Stomach smooth muscle (tissue), 2 donors: ENCODE data around the gene SH3RF3.

Experiments
- H3K27ac ChIP-seq: one replicate; pipeline ENCODE4 v1.7.0; 2013; ENCODE audit warnings: mild to moderate bottlenecking, low read length, inconsistent platforms
- H3K27me3 ChIP-seq, 2 donors: one replicate each; pipeline ENCODE4 v1.7.0; 2013; ENCODE audit warnings: low read length in 2 of 2; ENCODE audit not compliant: insufficient read depth in 2 of 2, control insufficient read depth in 1 of 2
- H3K36me3 ChIP-seq, 2 donors: one replicate each; pipeline ENCODE4 v1.7.0; 2013; ENCODE audit warnings: low read length in 2 of 2; ENCODE audit not compliant: control insufficient read depth in 2 of 2, insufficient read depth in 2 of 2
- H3K4me1 ChIP-seq: one replicate; pipeline ENCODE4 v1.7.0; 2013; ENCODE audit warnings: low read length; ENCODE audit not compliant: control insufficient read depth, insufficient read depth
- H3K4me3 ChIP-seq, 2 donors: one replicate each; pipeline ENCODE4 v1.7.0; 2013; ENCODE audit warnings: low read length in 2 of 2
- H3K9ac ChIP-seq, 2 donors: one replicate each; pipeline ENCODE4 v1.7.0; 2013; ENCODE audit warnings: low read length in 2 of 2, mild to moderate bottlenecking in 1 of 2
- H3K9me3 ChIP-seq, 2 donors: one replicate each; pipeline ENCODE4 v1.7.0; 2013; ENCODE audit warnings: low read length in 2 of 2; ENCODE audit not compliant: control insufficient read depth in 2 of 2
- donor health status: healthy.
- donor health status: Pancreatic carcinoma.

The SH3RF3 gene

DNA sequence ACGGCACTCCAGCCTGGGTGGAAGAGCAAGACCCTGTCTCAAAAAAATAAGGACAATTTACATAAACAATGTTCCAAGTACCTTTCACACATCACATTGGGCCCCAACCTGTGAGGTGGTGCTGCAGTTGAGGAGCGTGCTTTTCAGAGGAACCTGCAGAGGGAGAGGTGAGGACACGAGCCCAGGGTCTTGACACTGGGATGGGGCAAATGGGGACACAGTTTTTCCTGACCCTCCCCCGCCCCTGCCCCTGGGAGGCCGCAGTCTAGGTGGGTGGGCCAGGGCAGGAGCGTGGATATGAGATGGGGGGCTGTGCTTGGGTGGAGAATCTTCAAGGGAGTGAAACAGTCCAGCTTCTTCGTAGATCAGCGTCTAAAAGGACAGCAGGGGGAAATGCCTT, 371.9 kb downstream of the SH3RF3 start:
- no peak overlapping the region for H3K4me3 ChIP-seq
- H3K27ac ChIP-seq: no peak overlapping the region
- no peak overlapping the region for H3K9ac ChIP-seq
- H3K4me1 ChIP-seq: peaks cover 16% of the 10 kb centered on the region
- no peaks in the 10 kb centered on the region for H3K36me3 ChIP-seq
- peaks cover 0 to 7% of the 10 kb centered on the region in 2 donors for H3K9me3 ChIP-seq
- H3K27me3 ChIP-seq: no peaks in the 10 kb centered on the region

DNA sequence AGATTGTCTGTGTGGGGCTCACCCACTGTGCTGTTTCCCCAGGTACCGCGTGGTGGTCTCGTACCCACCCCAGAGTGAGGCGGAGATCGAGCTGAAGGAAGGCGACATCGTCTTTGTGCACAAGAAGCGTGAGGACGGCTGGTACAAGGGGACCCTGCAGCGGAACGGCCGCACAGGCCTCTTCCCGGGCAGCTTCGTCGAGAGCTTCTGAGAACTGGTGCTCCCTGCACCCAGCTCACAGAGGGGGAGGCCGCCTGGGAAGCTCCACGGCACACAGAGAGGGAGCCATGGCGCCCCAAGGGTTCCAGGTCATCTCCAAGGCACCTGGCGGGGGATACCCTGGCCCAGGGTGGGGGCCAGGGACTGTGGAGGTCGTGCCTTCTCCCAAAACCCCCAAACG, 372.5 kb downstream of the SH3RF3 start:
- Histone ChIP-seq H3K27ac (no peak overlapping the region), H3K36me3 (no peaks in the 10 kb centered on the region), H3K9me3 (peaks cover 0 to 12% of the 10 kb centered on the region in 2 donors), H3K4me1 (peaks cover 16% of the 10 kb centered on the region), H3K9ac (no peak overlapping the region), H3K4me3 (no peak overlapping the region), H3K27me3 (no peaks in the 10 kb centered on the region)

DNA sequence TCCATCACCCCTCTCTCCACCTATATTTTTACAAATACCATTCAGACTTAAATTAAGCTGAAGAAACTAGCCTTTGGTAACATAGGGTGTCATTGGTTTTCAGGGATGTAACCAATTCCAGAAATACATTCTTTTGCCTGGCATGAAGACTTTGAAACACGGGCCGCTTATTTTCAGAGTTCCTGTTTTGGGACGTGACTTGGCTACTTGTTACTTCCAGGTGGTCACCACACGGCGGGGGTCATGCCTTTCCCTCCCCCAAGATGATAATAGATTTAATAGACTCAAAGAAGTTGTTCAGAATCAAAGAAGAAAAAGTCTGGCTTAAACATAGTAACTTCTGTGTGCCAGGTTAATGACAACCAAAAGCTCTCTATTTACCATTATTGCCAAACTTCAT, 374.2 kb downstream of the SH3RF3 start:
- Histone ChIP-seq H3K4me3 (no peak overlapping the region), H3K9me3 (peaks cover 0 to 12% of the 10 kb centered on the region in 2 donors), H3K36me3 (no peaks in the 10 kb centered on the region), H3K9ac (no peak overlapping the region), H3K4me1 (peaks cover 12% of the 10 kb centered on the region), H3K27me3 (no peaks in the 10 kb centered on the region), H3K27ac (no peak overlapping the region)

DNA sequence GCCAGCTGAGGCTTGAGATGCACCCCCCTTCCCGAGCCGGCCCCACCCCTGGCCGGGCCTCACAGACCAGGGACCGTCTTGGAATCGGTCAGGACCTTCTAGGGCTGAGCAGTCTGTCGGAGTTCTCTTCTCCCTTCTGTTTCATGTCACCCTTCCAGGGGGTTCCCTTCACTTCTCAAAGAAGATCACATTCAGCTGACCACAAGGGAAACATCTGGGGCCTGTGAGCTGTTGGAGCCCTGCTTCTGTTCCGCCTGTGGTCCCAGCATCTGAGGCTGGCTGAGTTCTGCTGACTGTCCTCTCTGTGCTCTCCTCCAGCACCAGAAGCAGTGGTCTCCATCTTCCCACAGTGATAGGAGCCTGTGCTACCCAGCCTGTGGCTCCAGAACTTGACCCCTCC, 378.2 kb downstream of the SH3RF3 start:
- Histone ChIP-seq H3K9me3 (peaks cover 0 to 12% of the 10 kb centered on the region in 2 donors), H3K27ac (no peak overlapping the region), H3K9ac (no peak overlapping the region), H3K27me3 (no peaks in the 10 kb centered on the region), H3K36me3 (no peaks in the 10 kb centered on the region), H3K4me3 (no peak overlapping the region), H3K4me1 (peaks cover 8% of the 10 kb centered on the region)

DNA sequence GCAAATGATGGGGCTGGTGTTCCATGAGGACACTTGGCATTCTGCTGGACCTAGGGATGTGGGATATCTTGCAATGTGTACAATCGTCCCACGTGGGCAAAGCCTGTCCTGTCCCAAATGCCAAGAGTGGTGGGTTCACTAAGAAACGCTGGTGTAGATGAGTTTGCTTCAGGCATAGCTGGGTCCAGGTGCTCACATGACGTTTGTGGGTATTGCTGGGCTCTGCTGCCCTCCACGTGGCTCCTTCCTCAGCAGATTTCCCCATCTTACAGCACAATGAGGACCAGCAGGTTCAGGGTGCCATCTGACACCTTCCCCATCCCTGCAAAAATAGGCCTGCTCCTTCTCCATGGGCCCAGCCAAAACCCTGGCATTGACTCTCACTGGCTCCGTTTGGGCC, 378.8 kb downstream of the SH3RF3 start:
- Histone ChIP-seq H3K4me1 (peaks cover 11% of the 10 kb centered on the region), H3K36me3 (no peaks in the 10 kb centered on the region), H3K9me3 (peaks cover 0 to 12% of the 10 kb centered on the region in 2 donors), H3K27me3 (no peaks in the 10 kb centered on the region), H3K9ac (no peak overlapping the region), H3K4me3 (no peak overlapping the region), H3K27ac (no peak overlapping the region)

DNA sequence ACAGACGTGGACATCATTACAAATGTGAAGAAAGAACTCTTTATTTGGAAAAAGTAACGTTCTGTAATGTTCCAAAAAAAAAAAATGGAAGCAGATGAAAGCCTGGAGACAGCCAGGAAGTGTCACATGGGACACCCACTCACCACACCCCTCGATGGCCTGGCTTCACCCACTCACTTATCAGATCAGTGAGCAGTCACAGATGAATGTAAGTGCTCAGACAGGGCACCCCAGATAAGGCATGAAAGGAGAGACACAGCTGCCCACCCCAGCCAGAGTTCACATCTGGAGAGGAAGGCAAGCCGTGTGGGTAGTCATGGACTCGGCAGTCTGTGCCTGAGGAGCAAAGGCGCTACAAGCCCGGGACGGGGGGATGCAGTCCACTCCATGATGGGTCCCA, 379.6 kb downstream of the SH3RF3 start:
- no peak overlapping the region for H3K9ac ChIP-seq
- no peak overlapping the region for H3K27ac ChIP-seq
- peaks cover 18% of the 10 kb centered on the region for H3K4me1 ChIP-seq
- H3K27me3 ChIP-seq: no peaks in the 10 kb centered on the region
- no peak overlapping the region for H3K4me3 ChIP-seq
- H3K36me3 ChIP-seq: no peaks in the 10 kb centered on the region
- peaks cover 0 to 12% of the 10 kb centered on the region in 2 donors for H3K9me3 ChIP-seq

DNA sequence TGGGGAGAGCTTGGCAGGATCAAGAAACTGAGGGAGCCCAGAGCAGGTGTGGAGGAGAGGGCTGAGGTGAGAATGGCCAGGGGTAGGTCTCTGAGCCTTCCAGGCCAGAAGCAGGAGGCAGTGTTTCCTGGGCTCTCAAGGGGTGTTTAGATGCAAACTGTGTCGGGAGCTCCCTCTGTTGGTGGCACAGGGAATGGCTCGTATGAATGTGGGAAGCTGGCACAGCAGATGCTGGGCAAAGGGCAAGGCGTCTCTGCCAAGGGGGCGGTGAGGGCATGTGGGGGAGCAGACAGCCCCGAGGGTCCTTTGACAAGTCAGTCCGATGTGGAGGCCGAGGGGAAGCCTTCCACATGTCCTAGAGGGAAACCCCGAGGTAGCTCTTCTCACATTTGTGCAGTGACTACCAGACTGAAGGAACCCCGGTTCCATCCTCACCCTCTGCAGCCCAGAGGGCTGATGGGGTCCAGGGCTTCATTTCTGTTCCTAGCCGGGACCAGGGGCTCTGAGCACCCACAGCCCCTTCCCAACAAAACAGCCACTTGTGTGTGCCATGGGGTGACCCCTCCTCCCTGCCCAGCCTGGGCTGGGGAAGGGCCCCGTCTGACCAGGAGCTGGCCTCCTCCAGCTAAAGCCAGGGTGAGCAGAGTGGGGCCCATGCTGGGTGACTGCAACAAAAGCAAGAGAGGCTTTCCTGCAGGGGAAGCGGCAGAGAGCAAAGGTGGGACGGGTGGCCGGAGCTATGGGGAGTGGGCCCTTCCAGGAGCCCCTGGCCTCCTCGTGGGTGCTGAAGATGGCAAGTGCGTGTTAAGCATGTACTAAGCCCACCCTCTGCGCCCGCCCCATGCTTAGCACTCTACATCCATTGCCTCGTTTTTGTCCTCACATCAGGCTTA, 381.4 kb downstream of the SH3RF3 start:
- no peak overlapping the region for H3K4me3 ChIP-seq
- H3K9me3 ChIP-seq: peaks cover 0 to 10% of the 10 kb centered on the region in 2 donors
- H3K9ac ChIP-seq: no peak overlapping the region
- H3K4me1 ChIP-seq: peaks cover 36% of the 10 kb centered on the region
- no peaks in the 10 kb centered on the region for H3K36me3 ChIP-seq
- no peaks in the 10 kb centered on the region for H3K27me3 ChIP-seq
- H3K27ac ChIP-seq: no peak overlapping the region

DNA sequence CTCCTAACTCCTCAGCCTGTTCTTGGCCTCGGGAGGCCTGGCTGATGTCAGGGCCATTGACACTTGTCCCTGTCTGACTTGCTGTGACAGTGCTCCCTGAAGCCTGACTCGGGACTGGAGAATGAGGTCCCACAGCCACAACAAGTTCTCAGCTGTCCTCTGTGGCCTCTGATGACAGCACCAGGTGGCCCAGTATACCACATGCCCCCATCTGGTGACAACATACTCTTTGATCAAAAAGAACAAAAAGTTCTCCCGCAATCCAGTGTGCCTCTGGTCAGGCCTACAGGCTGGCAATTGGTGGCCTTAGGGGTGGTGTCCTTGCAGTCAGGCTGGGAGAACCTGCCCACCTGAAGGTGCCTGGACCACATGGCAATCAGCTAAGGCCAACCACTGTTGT, 382.2 kb downstream of the SH3RF3 start:
- Histone ChIP-seq H3K4me1 (peaks cover 38% of the 10 kb centered on the region), H3K27me3 (no peaks in the 10 kb centered on the region), H3K9me3 (peaks cover 0 to 3% of the 10 kb centered on the region in 2 donors), H3K27ac (no peak overlapping the region), H3K4me3 (no peak overlapping the region), H3K36me3 (no peaks in the 10 kb centered on the region), H3K9ac (no peak overlapping the region)

DNA sequence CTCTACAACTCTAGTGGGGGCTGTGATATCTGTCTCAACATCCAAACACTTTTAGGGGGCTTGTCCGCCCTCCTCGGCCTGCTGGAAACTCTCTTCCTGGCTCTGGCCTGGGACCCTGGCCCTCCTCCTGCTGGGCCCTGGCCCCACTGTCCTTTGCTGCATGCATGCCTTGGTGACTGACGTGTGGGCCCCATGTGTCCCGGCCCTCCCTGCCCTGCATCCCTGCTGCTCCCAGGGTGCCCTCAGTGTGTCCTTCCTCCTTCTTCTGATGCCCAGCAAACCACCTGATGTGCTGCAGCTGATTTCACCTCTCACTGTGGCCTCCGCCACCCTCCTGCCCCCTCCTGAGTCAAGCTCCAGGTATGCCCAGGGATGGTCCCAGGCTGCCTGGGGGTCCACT, 383.1 kb downstream of the SH3RF3 start:
- peaks cover 38% of the 10 kb centered on the region for H3K4me1 ChIP-seq
- no peaks in the 10 kb centered on the region for H3K9me3 ChIP-seq
- no peak overlapping the region for H3K4me3 ChIP-seq
- H3K36me3 ChIP-seq: no peaks in the 10 kb centered on the region
- no peak overlapping the region for H3K9ac ChIP-seq
- H3K27ac ChIP-seq: no peak overlapping the region
- H3K27me3 ChIP-seq: no peaks in the 10 kb centered on the region

DNA sequence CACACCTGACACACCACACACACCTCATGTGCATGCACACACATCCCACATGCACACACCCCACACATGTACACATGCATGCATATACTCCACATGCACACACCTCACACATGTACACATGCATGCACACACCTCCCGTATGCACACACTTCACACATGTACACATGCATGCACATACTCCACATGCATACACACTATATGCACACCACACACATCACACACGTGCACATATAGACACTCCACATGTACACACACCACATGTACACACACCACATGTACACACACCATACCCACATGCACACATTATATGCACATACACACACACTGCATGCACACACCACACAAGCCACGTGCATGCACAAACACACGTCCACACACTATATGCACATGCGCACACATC, 384.2 kb downstream of the SH3RF3 start:
- peak overlapping the region in 1 of 2 donors; percentile 29 for H3K4me3 ChIP-seq
- no peak overlapping the region for H3K9ac ChIP-seq
- no peaks in the 10 kb centered on the region for H3K27me3 ChIP-seq
- H3K27ac ChIP-seq: peak overlapping the region; percentile 96
- H3K4me1 ChIP-seq: peaks cover 38% of the 10 kb centered on the region
- H3K36me3 ChIP-seq: no peaks in the 10 kb centered on the region
- no peaks in the 10 kb centered on the region for H3K9me3 ChIP-seq
